ENCODE results near the gene DGLUCY.

DGLUCY gene

DNA sequence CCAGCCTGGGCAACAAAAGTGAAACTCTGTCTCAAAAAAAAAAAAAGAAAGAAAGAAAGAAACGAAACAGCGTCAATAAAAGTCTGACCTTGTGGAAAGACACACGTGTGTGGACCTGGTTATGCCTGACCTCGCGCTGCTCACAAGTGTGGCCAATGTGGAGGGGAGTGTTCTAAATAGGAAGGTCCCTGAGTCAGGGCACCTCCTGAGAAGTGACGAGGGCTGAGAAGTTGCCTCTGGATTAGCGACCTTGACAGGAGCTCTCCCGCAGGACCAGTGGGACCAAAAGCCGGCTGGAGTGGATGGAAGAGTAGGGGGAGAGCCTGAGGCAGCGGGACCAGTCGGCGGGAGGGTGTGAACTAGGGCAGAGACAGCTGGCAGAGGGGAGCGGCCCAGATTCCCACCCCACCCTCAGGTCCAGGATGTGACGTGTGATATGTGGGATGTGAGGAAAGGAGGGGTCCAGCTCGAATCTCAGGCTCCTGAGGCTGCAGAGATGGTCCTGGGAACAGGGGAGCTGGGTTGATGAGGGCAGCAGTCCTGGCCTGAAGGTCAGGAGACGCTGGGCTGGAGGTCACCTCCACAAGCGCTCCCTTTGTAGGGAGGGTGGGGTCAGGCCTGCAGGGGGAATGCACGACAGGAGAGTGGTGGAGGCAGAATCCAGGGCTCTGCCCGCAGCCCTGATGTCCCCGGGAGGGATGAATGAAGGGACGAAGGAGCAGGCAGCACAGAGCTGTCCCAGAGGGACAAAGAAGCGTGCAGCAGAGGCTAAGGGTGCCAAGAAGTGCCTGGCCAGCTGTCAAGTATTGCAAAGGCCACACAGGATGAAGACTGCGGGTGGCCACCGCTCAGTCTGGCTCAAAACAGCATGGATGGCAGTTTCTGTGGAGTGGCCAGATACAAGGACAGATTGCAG is 155.5 kb downstream of the DGLUCY start:
- Mint-ChIP-seq H3K9me3 (no peaks in the 10 kb centered on the region), H3K27me3 (peaks cover 0 to 10% of the 10 kb centered on the region in 2 donors), H3K27ac (peak overlapping the region; percentile 66), H3K36me3 (peaks cover 37 to 45% of the 10 kb centered on the region in 2 donors), H3K4me1 (peaks cover 17 to 18% of the 10 kb centered on the region in 2 donors), H3K4me3 (no peak overlapping the region)
- DNase-seq (no peak), ATAC-seq (replicated peaks) (no peak)

DNA sequence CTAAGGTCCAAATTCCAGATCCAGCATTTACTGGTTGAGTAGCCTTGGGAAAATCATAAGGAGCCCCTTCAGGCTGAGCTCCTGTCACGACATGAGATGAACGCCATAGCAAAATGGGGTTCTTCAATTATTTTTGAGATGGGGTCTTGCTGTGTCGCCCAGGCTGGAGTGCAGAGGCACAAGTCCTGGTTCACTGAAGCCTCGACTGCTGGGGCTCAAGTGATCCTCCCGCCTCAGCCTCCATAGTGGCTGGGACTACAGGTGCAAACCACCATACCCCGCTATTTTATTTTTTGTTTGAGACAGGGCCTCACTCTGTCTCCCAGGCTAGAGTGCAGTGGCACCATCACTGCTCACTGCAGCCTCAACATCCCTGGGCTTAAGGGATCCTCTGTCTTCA is 156.3 kb downstream of the DGLUCY start:
- H3K27me3 Mint-ChIP-seq = peaks cover 0 to 7% of the 10 kb centered on the region in 2 donors
- ATAC-seq (replicated peaks) = no peak
- H3K4me3 Mint-ChIP-seq = no peak overlapping the region
- H3K4me1 Mint-ChIP-seq = peaks cover 10 to 14% of the 10 kb centered on the region in 2 donors
- no peak for DNase-seq
- peak overlapping the region; percentile 69 for H3K27ac Mint-ChIP-seq
- H3K36me3 Mint-ChIP-seq = peaks cover 44 to 52% of the 10 kb centered on the region in 2 donors
- H3K9me3 Mint-ChIP-seq = no peaks in the 10 kb centered on the region

DNA sequence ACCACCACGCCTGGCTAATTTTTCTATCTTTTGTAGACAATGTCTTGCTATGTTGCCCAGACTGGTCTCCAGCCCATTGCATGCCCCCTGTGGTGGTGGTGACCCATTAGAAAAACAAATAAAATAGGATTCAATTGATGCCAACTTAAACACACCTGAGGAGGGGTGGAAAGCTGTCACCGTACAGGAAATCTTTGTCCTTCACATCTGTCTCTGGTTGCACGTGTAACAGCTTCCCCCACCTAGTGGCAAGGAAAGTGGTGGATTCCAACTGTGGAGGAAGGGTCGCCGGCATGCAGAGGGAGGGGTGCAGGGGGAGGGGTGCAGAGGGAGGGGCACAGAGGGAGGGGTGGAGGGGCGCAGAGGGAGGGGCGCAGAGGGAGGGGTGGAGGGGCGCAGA is 156.7 kb downstream of the DGLUCY start:
- Mint-ChIP-seq H3K27ac (peak overlapping the region; percentile 69), H3K4me3 (no peak overlapping the region), H3K4me1 (peaks cover 6 to 11% of the 10 kb centered on the region in 2 donors), H3K9me3 (no peaks in the 10 kb centered on the region), H3K36me3 (peaks cover 44 to 50% of the 10 kb centered on the region in 2 donors), H3K27me3 (peaks cover 0 to 3% of the 10 kb centered on the region in 2 donors)
- ATAC-seq (replicated peaks) (no peak), DNase-seq (no peak)

DNA sequence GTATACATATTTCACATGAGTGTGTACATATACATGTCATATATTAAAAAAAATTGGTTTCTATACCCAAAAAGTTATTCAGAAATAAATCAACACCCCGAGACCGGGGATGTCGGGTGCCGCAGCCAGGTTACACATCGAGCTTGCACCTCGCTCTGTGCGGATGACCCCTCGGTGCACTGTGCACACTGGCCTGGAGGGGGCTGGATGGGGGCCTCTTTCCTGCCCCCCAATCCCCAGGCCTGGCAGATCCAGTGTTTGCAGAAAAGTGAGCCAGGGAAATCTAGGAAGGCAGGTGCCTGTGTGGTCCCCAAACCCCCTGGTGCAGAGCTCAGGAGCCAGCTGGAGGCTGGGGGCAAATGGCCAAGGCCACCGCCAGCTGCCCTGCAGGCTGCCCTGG is 157.8 kb downstream of the DGLUCY start:
- DNase-seq = no peak
- Mint-ChIP-seq H3K27me3 (no peaks in the 10 kb centered on the region), H3K9me3 (no peaks in the 10 kb centered on the region), H3K36me3 (peaks cover 51 to 54% of the 10 kb centered on the region in 2 donors), H3K27ac (no peak overlapping the region), H3K4me3 (no peak overlapping the region), H3K4me1 (peaks cover 5 to 10% of the 10 kb centered on the region in 2 donors)
- no peak for ATAC-seq (replicated peaks)

DNA sequence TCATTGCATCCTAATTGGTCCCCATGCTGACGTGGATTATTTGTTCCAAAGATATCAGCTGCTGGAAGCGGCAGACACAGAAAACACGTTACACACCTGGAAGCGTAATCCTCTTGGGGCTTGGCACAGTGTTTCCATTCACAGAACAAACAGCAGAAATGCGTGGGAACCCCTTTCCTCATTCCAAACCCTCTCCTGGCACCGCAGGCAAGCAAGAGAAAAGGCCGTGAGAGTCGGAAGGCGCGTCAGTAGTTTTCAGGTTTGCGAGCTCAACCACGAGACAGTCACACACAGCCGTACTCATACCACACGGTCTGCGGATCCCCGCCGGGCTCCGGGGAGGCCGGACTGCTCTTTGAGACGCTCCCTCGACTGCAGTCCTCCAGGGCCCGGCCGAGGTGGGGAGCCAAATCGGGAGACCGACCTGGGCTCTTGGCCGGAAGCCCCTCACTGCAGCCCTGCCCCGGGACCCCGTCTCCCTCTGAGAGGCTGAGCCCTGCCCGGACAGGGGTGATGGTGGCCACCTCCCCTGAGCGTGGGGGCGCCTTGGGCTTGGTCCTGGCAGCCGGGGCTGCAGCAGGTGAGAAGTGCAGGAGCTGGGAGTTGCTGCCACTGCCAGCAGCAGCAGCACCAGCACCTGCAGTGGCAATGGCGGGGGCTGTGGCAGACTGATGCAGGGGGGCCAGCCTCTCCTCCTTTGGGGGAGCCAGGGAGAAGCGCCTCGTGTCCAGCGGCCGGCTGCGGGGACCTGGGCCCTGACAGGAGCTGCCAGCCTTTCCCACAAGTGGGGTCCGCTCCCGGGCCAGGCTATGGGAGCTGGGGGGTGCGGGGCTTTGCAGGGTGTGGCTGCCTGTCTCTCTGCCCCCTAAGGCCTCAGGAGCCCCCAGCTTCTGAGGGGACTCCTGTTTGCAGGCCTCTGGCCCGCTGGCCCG is 158.7 kb downstream of the DGLUCY start:
- Mint-ChIP-seq H3K27me3 (no peaks in the 10 kb centered on the region), H3K27ac (peak overlapping the region; percentile 65), H3K4me1 (peaks cover 5 to 6% of the 10 kb centered on the region in 2 donors), H3K36me3 (peaks cover 52 to 54% of the 10 kb centered on the region in 2 donors), H3K4me3 (no peak overlapping the region), H3K9me3 (no peaks in the 10 kb centered on the region)
- ATAC-seq (replicated peaks) (no peak), DNase-seq (no peak)

DNA sequence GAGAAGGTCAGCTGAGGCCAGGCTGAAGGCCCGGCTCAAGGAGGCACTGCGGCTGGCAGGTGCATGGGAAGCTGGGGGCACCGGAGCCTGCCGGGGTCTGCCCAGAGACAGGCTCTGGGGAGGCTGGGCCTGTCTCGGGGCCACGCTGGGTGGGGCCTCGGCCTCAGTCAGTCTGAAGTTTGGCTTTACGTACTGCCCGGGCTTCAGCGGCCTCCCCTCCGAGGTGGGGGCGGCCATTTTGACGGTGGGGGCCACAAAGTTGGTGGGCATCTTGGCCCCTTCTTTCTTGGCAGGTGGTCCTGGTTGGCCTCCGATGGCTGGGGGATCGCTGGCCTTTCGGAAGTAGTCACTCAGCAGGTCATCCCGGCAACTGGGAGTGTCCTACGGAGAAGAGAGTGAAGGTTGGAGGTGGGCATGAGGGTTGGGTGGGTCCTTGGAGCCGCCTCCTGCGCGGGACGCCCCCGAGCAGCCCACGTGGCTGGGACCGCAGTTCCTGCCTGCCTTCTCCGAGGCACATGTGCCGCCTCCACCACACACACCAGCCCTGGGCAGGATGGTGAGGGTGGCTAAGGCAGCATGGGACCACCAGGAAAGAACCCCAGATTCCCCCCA is 159.5 kb downstream of the DGLUCY start:
- Mint-ChIP-seq H3K4me3 (no peak overlapping the region), H3K36me3 (peaks cover 50% of the 10 kb centered on the region in 2 donors), H3K27me3 (no peaks in the 10 kb centered on the region), H3K27ac (no peak overlapping the region), H3K4me1 (peaks cover 3 to 5% of the 10 kb centered on the region in 2 donors), H3K9me3 (no peaks in the 10 kb centered on the region)
- DNase-seq (no peak), ATAC-seq (replicated peaks) (no peak)

DNA sequence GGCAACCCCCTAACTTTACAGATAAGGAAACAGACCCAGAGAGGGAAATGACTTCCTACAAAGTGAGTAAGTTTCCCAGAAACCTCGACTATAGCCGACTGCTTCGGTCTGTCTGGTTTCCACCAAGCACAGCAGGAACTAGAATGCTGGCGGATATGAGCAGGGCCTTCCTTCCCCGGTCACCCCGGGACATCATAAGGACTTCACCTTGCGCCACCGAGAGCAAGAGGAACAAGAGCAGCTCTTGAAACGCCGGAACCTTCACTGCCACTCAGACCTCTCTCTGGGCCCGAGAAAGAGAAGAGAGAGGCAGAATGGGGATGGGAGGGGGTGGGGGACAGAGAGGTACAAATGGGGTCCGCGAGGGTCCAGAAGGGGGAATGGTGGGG is 160.0 kb downstream of the DGLUCY start:
- ATAC-seq (replicated peaks) (no peak), DNase-seq (no peak)
- Mint-ChIP-seq H3K9me3 (no peaks in the 10 kb centered on the region), H3K4me3 (no peak overlapping the region), H3K27me3 (no peaks in the 10 kb centered on the region), H3K4me1 (peaks cover 3% of the 10 kb centered on the region in 2 donors), H3K36me3 (peaks cover 48% of the 10 kb centered on the region in 2 donors), H3K27ac (no peak overlapping the region)

DNA sequence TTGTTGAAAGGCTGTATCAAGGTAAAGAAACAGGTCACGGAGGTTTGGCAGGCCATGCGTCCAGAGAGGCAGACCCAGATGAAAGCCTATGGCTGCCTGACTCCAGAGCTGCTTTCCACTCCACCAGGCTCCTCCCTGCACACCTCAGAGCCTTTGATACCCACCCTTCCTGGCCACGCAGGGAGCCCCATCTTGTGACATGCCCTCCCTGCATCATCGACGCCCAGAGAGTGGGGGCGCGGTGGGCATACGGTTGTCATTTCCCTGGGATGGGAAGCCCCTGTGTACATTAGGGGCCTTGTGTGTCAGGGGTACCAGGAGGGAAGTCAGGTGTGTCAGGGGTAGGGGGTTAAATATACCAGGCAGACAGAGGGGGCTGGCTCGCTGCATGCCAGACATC is 160.9 kb downstream of the DGLUCY start:
- ATAC-seq (replicated peaks) (no peak), DNase-seq (no peak)
- Mint-ChIP-seq H3K27ac (peak overlapping the region; percentile 57), H3K9me3 (no peaks in the 10 kb centered on the region), H3K36me3 (peaks cover 39 to 44% of the 10 kb centered on the region in 2 donors), H3K4me1 (no peaks in the 10 kb centered on the region), H3K27me3 (no peaks in the 10 kb centered on the region), H3K4me3 (no peak overlapping the region)

All from stimulated activated naive B cell treated with anti-CD40 and anti-IgM and Interleukin-4, amounts not matched to agents 10 μg/mL and 1 μg/mL and 100 μg/mL, for 72 hours (primary cell).